Cardiac fibroblast (primary cell): ENCODE data around the gene ARPC5.

Experiments
- DNase-seq, 2 donors: peaks; one replicate each; pipeline versions ENCODE4 v3.0.0 to v3.0.0-alpha.2; 2010; ENCODE audit warnings: low read depth in 2 of 2
- H3K4me3 ChIP-seq, 2 donors: replicated peaks in 1 of 2; 1 replicate in 1 of 2; 2 replicates in 1 of 2; pipeline ENCODE4 v1.5.1; 2011; ENCODE audit warnings: low read depth in 2 of 2, low read length in 2 of 2, mild to moderate bottlenecking in 2 of 2, moderate library complexity in 1 of 2
- CTCF ChIP-seq: IDR thresholded peaks from one replicate; pipeline ENCODE4 v1.5.1; 2011; ENCODE audit warnings: low read depth, mild to moderate bottlenecking, low read length, inconsistent platforms

The ARPC5 gene

GRCh38 chr1:183604815-183605214 is 30.8 kb downstream of the ARPC5 start:
- no peak overlapping the region for H3K4me3 ChIP-seq
- no peak for DNase-seq
- no peak for TF ChIP-seq CTCF

GRCh38 chr1:183604038-183604808 is 31.4 kb downstream of the ARPC5 start:
- no peak overlapping the region for H3K4me3 ChIP-seq
- no peak for TF ChIP-seq CTCF

GRCh38 chr1:183602510-183602909 is 33.1 kb downstream of the ARPC5 start:
- no peak for TF ChIP-seq CTCF
- no peak for DNase-seq
- no peak overlapping the region for H3K4me3 ChIP-seq

More at GRCh38 chr1:183604038-183604808, 31.4 kb downstream of the ARPC5 start:
- DNase-seq, result peak; percentile 58 to 81

GRCh38 chr1:183600634-183601033 is 34.9 kb downstream of the ARPC5 start:
- no peak for DNase-seq
- no peak overlapping the region for H3K4me3 ChIP-seq
- TF ChIP-seq CTCF, result no peak

- DNase-seq, result peak; percentile 93 to 97
- no peak overlapping the region for H3K4me3 ChIP-seq
- TF ChIP-seq CTCF, result no peak
Measured at GRCh38 chr1:183600136-183600535, 35.4 kb downstream of the ARPC5 start.

GRCh38 chr1:183598386-183598785 is 37.2 kb downstream of the ARPC5 start:
- peak in 1 of 2 donors; percentile 8 for DNase-seq
- H3K4me3 ChIP-seq, result no peak overlapping the region
- TF ChIP-seq CTCF, result no peak
